ENCODE measurements around the gene NCKAP5. TPM values are rescaled to one million over a fixed set of nuclear protein-coding genes. Genes with fewer than 3 reads are reported as not detected.
"Not testable (repeated sequence)": the region's sequence is repeated elsewhere in the genome, so short reads cannot be mapped to it uniquely, and the experiment has no call there.

NCKAP5 gene
- total RNA-seq, 2 donors from 2014 or later, result not detected

DNA sequence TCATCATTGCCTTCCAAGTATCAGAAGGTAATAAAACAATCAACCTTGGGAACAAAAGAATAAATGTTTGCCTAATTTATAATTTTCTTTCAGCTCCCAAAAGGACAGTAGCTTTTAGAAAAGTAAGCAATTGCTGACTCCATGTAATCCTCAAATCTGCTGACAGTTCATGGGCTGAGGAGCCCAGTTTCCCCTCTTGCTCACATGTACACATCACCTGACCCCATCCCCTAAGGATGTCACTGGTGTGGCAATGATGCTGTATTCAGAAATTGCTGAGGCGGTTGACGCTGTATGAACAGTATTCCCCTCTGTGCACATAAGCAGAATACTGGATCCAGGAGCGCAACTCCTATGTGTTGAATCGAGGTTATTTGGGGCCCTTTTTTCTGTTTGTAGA is 842.1 kb downstream of the NCKAP5 start:
- ATAC-seq (no peak), DNase-seq (ENCODE audit: low spot score in 2 of 2) (no peak)
- Mint-ChIP-seq H3K36me3 (peaks cover 0 to 7% of the 10 kb centered on the region in 2 donors), H3K9me3 (peaks cover 6 to 11% of the 10 kb centered on the region in 2 donors), H3K27ac (no peak overlapping the region)

- Mint-ChIP-seq H3K27ac (no peak overlapping the region), H3K9me3 (peaks cover 6 to 11% of the 10 kb centered on the region in 2 donors), H3K36me3 (peaks cover 0 to 7% of the 10 kb centered on the region in 2 donors)
- ATAC-seq, result no peak
- no peak for DNase-seq (ENCODE audit: low spot score in 2 of 2)
Observed at GRCh38 chr2:132725748-132726147, 842.5 kb downstream of the NCKAP5 start.

DNA sequence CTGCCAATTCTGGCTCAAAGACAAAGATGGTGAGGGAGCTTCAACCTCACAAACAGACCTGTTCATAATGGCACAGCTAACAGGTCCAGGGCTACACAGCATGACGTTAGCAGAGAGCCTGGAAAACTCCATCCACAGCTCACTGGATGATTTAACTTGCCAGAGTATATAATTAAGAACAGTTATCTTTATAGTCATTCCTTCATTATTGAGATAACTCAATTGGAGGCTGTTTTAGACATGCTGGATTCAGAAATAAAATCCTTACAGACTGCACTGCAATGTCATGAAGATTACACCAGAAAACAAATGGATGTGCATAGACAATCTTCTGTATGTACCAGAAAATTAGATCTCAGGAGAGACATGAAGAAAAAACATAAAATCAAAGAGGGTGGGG is 843.1 kb downstream of the NCKAP5 start:
- Mint-ChIP-seq H3K36me3 (peaks cover 0 to 7% of the 10 kb centered on the region in 2 donors), H3K9me3 (peaks cover 6 to 11% of the 10 kb centered on the region in 2 donors), H3K27ac (no peak overlapping the region)
- DNase-seq (ENCODE audit: low spot score in 2 of 2), result no peak
- no peak for ATAC-seq

GRCh38 chr2:132721938-132722337 is 846.3 kb downstream of the NCKAP5 start:
- no peak overlapping the region for H3K27ac Mint-ChIP-seq
- peaks cover 16% of the 10 kb centered on the region in 2 donors for H3K9me3 Mint-ChIP-seq
- DNase-seq (ENCODE audit: low spot score in 2 of 2), result no peak
- H3K36me3 Mint-ChIP-seq, result peaks cover 0 to 7% of the 10 kb centered on the region in 2 donors
- no peak for ATAC-seq

GRCh38 chr2:132720393-132720792 is 847.9 kb downstream of the NCKAP5 start:
- H3K36me3 Mint-ChIP-seq, result peaks cover 0 to 7% of the 10 kb centered on the region in 2 donors
- H3K9me3 Mint-ChIP-seq, result peaks cover 16% of the 10 kb centered on the region in 2 donors
- H3K27ac Mint-ChIP-seq, result no peak overlapping the region
- no peak for ATAC-seq
- DNase-seq (ENCODE audit: low spot score in 2 of 2), result no peak

DNA sequence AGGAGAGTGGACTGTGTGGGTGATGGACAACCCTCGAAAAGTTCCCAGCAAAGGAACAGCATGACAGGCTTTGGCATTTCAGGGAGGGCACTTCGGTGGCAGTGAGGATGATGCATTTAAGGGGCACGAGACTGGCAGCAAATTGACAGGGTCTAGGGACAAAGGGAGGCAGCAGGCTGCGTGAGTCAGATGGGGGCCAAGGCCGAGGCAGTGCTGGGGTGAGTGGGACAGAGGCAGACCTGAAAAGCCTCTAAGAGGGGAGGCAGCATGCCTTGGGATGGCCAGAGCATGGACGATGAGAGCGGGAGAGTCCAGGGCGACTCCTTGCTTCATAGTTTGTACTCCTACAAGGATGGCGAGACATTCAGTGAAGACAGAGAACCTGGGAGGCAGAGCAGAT is 848.8 kb downstream of the NCKAP5 start:
- H3K9me3 Mint-ChIP-seq, result peaks cover 16% of the 10 kb centered on the region in 2 donors
- peaks cover 0 to 7% of the 10 kb centered on the region in 2 donors for H3K36me3 Mint-ChIP-seq
- ATAC-seq (no peak), DNase-seq (ENCODE audit: low spot score in 2 of 2) (no peak)
- H3K27ac Mint-ChIP-seq, result no peak overlapping the region

DNA sequence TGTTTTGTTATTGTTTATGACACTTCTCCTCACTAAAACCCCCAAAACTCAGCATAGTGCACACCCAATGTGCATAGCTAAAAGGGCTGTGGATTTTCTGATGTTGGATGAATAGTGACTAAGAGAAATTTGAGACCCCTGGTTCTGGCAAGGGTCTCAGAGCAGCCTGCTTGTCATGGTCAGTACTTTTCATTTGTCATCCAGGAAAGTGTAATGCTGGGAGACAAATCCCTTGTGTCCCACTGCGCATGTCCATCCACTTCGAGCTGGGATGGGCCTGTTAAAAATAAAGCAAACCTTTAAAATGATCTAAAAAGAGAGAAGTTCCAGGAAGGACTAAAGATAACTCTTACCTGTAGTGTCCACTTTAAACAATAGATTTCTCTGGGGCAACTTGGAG is 851.3 kb downstream of the NCKAP5 start:
- DNase-seq (ENCODE audit: low spot score in 2 of 2) (no peak), ATAC-seq (no peak)
- Mint-ChIP-seq H3K36me3 (no peaks in the 10 kb centered on the region), H3K9me3 (peaks cover 4 to 9% of the 10 kb centered on the region in 2 donors), H3K27ac (no peak overlapping the region)

DNA sequence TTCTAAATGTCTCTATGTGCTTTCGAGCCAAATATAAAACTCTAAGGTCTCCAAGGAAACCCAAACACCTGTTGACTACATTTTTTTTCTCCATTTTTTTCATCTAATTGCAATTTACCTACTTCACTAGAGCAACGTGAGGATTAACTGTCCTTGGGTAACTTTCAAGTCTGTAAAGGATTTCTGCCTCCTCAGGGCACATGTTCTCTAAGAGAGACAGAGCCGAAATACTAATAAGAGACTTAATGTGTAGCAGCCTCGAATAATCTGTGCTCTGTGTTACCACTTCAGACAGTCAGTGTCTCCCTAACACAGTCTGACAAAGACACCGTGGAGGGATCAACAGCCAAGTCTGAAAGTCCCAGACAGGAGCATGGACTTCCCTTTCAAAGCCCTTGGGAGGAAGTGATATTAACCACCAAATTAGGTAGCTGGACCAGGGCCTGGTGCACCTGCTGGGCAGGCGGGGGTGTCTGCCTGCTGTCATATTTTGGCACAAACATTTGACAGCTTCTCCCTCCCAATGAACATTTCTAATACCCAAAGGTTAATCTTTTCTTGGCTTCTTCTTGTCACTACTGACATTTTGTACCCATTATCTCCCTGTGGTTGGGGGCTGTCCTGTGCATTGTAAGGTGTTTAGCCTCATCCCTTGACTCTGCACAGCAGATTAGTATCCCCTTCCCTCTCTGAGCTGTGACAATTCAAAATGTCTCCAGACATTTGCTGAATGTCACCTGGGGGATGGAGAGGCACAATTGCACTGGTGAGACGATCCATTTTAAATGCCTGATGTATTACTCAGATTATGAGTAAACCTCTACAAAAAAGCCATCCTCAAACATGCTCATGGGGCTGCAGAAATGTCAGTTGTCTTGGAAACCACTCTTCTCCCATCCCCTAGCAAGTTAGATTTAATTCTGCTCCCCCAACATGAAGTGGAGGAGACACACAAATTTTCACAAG is 852.6 kb downstream of the NCKAP5 start:
- no peak for DNase-seq (ENCODE audit: low spot score in 2 of 2)
- Mint-ChIP-seq H3K27ac (no peak overlapping the region), H3K36me3 (no peaks in the 10 kb centered on the region), H3K9me3 (peaks cover 4 to 9% of the 10 kb centered on the region in 2 donors)
- no peak for ATAC-seq

DNA sequence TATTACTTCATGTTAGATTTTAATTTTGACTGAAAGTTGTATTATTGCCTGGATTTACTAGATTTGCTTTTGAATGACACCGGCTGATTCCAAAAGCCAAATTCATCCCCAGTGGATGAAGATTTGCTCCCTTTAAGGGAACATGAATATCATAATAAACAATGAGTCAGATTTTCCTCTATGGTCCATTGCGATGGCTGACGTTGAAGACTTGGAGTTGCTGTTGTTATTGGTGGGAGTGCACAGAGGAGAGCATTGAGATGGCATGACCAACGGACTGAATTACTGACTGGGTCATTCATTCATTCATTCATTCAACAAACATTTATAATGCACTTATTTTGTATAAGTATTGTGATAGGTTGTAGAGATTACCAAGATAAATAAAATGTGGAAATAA is 864.9 kb downstream of the NCKAP5 start:
- Mint-ChIP-seq H3K9me3 (peaks cover 0 to 3% of the 10 kb centered on the region in 2 donors), H3K36me3 (no peaks in the 10 kb centered on the region), H3K27ac (no peak overlapping the region)
- ATAC-seq (no peak), DNase-seq (ENCODE audit: low spot score in 2 of 2) (no peak)

DNA sequence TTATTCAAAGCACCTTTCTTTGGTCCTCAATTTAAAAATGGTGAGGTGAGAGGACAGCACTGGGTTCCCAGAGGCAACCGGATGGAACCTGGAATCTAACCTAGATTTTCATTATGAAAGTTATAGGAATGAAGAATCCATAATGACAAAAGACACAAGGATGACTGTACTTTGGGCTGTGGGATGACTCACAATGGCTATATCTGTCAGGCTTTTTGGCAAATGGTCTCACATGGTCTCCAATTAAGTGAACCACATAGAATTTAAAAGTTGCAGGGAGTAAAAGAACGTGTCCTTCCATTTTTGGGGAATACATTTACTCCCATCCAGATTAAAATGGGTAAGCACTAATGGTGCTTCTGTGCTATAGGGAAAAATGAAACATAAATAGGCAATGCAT is 866.5 kb downstream of the NCKAP5 start:
- ATAC-seq (no peak), DNase-seq (ENCODE audit: low spot score in 2 of 2) (no peak)
- Mint-ChIP-seq H3K27ac (no peak overlapping the region), H3K9me3 (peaks cover 0 to 3% of the 10 kb centered on the region in 2 donors), H3K36me3 (no peaks in the 10 kb centered on the region)

DNA sequence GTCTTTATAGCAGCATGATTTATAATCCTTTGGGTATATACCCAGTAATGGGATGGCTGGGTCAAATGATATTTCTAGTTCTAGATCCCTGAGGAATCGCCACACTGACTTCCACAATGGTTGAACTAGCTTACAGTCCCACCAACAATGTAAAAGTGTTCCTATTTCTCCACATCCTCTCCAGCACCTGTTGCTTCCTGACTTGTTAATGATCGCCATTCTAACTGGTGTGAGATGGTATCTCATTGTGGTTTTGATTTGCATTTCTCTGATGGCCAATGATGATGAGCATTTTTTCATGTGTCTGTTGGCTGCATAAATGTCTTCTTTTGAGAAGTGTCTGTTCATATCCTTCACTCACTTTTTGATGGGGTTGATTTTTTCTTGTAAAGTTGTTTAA is 868.5 kb downstream of the NCKAP5 start:
- H3K9me3 Mint-ChIP-seq; H3K27ac Mint-ChIP-seq; ATAC-seq; DNase-seq (ENCODE audit: low spot score in 2 of 2); H3K36me3 Mint-ChIP-seq: not testable (repeated sequence)

DNA sequence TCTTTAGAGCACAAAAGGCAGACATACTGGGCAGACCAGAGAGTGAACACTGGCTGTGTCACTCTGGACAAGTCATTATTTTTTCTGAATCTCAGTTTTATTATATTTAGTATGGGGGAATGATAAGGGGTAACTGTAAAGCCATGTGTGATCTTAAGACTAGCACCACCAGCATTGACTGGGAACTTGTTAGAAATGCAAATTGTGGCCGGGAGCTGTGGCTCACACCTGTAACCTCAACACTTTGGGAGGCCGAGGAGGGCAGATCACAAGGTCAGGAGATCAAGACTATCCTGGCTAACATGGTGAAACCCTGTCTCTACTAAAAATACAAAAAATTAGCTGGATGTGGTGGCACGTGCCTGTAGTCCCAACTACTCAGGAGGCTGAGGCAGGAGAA is 869.9 kb downstream of the NCKAP5 start:
- H3K27ac Mint-ChIP-seq, result not testable (repeated sequence)

GRCh38 chr2:132697556-132698205 is 870.6 kb downstream of the NCKAP5 start:
- no peak for DNase-seq (ENCODE audit: low spot score in 2 of 2)
- peaks cover 6 to 7% of the 10 kb centered on the region in 2 donors for H3K9me3 Mint-ChIP-seq
- no peak overlapping the region for H3K27ac Mint-ChIP-seq

More for the DNA sequence above, 869.9 kb downstream of the NCKAP5 start:
- not testable (repeated sequence) for DNase-seq (ENCODE audit: low spot score in 2 of 2); ATAC-seq; H3K36me3 Mint-ChIP-seq; H3K9me3 Mint-ChIP-seq

GRCh38 chr2:132692816-132693215 is 875.4 kb downstream of the NCKAP5 start:
- Mint-ChIP-seq H3K9me3 (peaks cover 9 to 18% of the 10 kb centered on the region in 2 donors), H3K36me3 (no peaks in the 10 kb centered on the region), H3K27ac (no peak overlapping the region)
- DNase-seq (ENCODE audit: low spot score in 2 of 2) (no peak), ATAC-seq (no peak)

More at GRCh38 chr2:132697556-132698205, 870.6 kb downstream of the NCKAP5 start:
- no peaks in the 10 kb centered on the region for H3K36me3 Mint-ChIP-seq
- no peak for ATAC-seq

GRCh38 chr2:132691556-132691955 is 876.7 kb downstream of the NCKAP5 start:
- peaks cover 9 to 18% of the 10 kb centered on the region in 2 donors for H3K9me3 Mint-ChIP-seq
- ATAC-seq (no peak), DNase-seq (ENCODE audit: low spot score in 2 of 2) (no peak)
- no peak overlapping the region for H3K27ac Mint-ChIP-seq
- H3K36me3 Mint-ChIP-seq, result no peaks in the 10 kb centered on the region

- Mint-ChIP-seq H3K9me3 (peaks cover 10 to 18% of the 10 kb centered on the region in 2 donors), H3K36me3 (no peaks in the 10 kb centered on the region), H3K27ac (no peak overlapping the region)
- ATAC-seq (no peak), DNase-seq (ENCODE audit: low spot score in 2 of 2) (no peak)
Observed at GRCh38 chr2:132690664-132691303, 877.5 kb downstream of the NCKAP5 start.

DNA sequence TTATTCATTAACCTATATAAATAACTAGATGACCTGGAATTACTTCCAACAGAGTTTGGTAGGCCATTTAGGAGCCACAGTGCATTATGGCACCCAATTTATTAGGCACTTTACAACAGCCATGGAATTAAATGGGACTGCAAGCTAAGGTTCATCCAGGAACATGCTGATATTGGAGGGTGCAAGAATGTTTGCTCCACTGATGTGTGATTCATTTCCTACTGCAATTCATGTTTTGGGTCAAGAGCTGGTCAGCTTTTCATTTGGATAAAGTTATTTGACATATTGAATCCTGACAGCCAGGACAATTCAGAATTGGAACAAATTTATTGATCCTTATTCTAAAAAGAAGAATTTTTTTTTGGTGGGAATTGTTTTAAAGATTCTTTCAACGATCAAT is 886.5 kb downstream of the NCKAP5 start:
- Mint-ChIP-seq H3K27ac (no peak overlapping the region), H3K36me3 (peaks cover 0 to 5% of the 10 kb centered on the region in 2 donors), H3K9me3 (peaks cover 0 to 15% of the 10 kb centered on the region in 2 donors)
- DNase-seq (ENCODE audit: low spot score in 2 of 2) (no peak), ATAC-seq (no peak)
